Tibial nerve (tissue), 4 donors: Measurements from ENCODE around the gene RPL6.
"Not testable (repeated sequence)": the region's sequence is repeated elsewhere in the genome, so short reads cannot be mapped to it uniquely, and the experiment has no call there.

Experiments used
- CTCF ChIP-seq, 5 experiments: fragments of 200-600 bp in 3 of 5; fragments of 450-650 bp in 2 of 5; sonication (generic) in 3 of 5; IDR thresholded peaks; one replicate each; pipeline ENCODE4 v1.5.1; 2016 to 2019; ENCODE audit warnings: antibody characterized with exemption in 5 of 5, mild to moderate bottlenecking in 3 of 5, moderate library complexity in 2 of 5
- EP300 ChIP-seq, 2 donors: sonication (generic); formaldehyde crosslinking; IDR thresholded peaks; one replicate each; pipeline ENCODE4 v1.6.1; 2017; ENCODE audit warnings: antibody characterized with exemption in 2 of 2, mild to moderate bottlenecking in 1 of 2
- POLR2A ChIP-seq, 2 donors: fragments of 450-650 bp; IDR thresholded peaks; one replicate each; pipeline ENCODE4 v1.6.1; 2017; ENCODE audit warnings: antibody characterized with exemption in 2 of 2, mild to moderate bottlenecking in 2 of 2, moderate library complexity in 2 of 2

- not testable (repeated sequence) for TF ChIP-seq CTCF, POLR2A, EP300 (IDR thresholded peaks at IDR 0.05)
These were observed 19.3 kb downstream of the RPL6 start for GRCh38 chr12:112389922-112390654.
